Measurements from ENCODE around the gene SH3TC1.

SH3TC1 gene

GRCh38 chr4:8234715-8235114 is 35.6 kb downstream of the SH3TC1 start:
- no peak for DNase-seq

- no peak for DNase-seq
Observed at GRCh38 chr4:8235224-8235623, 36.1 kb downstream of the SH3TC1 start.

- no peak for DNase-seq
Observed at GRCh38 chr4:8235686-8236085, 36.6 kb downstream of the SH3TC1 start.

- DNase-seq, result no peak
Observed at GRCh38 chr4:8236106-8236919, 37.2 kb downstream of the SH3TC1 start.

- no peak for DNase-seq
Observed at GRCh38 chr4:8236920-8237195, 37.8 kb downstream of the SH3TC1 start.

- no peak for DNase-seq
Observed at GRCh38 chr4:8237256-8237989, 38.3 kb downstream of the SH3TC1 start.

GRCh38 chr4:8238036-8238511 is 39.0 kb downstream of the SH3TC1 start:
- peak; percentile 23 for DNase-seq

GRCh38 chr4:8238515-8239053 is 39.5 kb downstream of the SH3TC1 start:
- no peak for DNase-seq

- no peak for DNase-seq
Observed at GRCh38 chr4:8239226-8239625, 40.1 kb downstream of the SH3TC1 start.

- no peak for DNase-seq
Observed at GRCh38 chr4:8239661-8240060, 40.6 kb downstream of the SH3TC1 start.

- DNase-seq, result no peak
Observed at GRCh38 chr4:8240211-8241041, 41.3 kb downstream of the SH3TC1 start.

- no peak for DNase-seq
Observed at GRCh38 chr4:8241211-8241779, 42.2 kb downstream of the SH3TC1 start.

GRCh38 chr4:8241895-8242696 is 43.0 kb downstream of the SH3TC1 start:
- DNase-seq, result peak; percentile 53

GRCh38 chr4:8242782-8243560 is 43.9 kb downstream of the SH3TC1 start:
- DNase-seq, result no peak

- DNase-seq, result no peak
Observed at GRCh38 chr4:8244001-8244757, 45.1 kb downstream of the SH3TC1 start.

GRCh38 chr4:8244931-8245460 is 45.9 kb downstream of the SH3TC1 start:
- no peak for DNase-seq

GRCh38 chr4:8245884-8246833 is 47.1 kb downstream of the SH3TC1 start:
- DNase-seq, result no peak

GRCh38 chr4:8247047-8247930 is 48.2 kb downstream of the SH3TC1 start:
- DNase-seq, result no peak
